Psoas muscle (tissue), 8 donors: ENCODE results near the gene PRR16. TPM values are rescaled to one million over a fixed set of nuclear protein-coding genes. Genes with fewer than 3 reads are reported as not detected.

Experiments
- ATAC-seq, 4 donors: fragments of 200-7000 bp; cut with Tn5 transposase; one replicate each; pipeline ENCODE4 v1.9.1; 2020; ENCODE audit warnings: moderate library complexity in 3 of 4, mild to moderate bottlenecking in 2 of 4
- DNase-seq, 2 donors: peaks; one replicate each; pipeline ENCODE4 v3.0.0-alpha.2; 2020
- H3K27ac ChIP-seq: fragments of 200-600 bp; one replicate; pipeline ENCODE4 v1.8.0; 2022
- H3K27me3 ChIP-seq, 3 donors: fragments of 200-600 bp in 1 of 3; one replicate each; pipeline versions ENCODE4 v1.6.1 to v1.8.0; 2013 to 2022; ENCODE audit warnings: low read length in 2 of 3, mild to moderate bottlenecking in 2 of 3, moderate library complexity in 1 of 3; ENCODE audit not compliant: insufficient read depth in 3 of 3
- H3K36me3 ChIP-seq, 2 donors: fragments of 200-600 bp in 1 of 2; one replicate each; pipeline versions ENCODE4 v1.6.1 to v1.8.0; 2013 to 2022; ENCODE audit warnings: low read depth in 1 of 2, mild to moderate bottlenecking in 1 of 2, moderate library complexity in 1 of 2; ENCODE audit not compliant: insufficient read depth in 1 of 2
- H3K4me1 ChIP-seq: fragments of 200-600 bp; one replicate; pipeline ENCODE4 v1.8.0; 2022
- H3K4me3 ChIP-seq: fragments of 200-600 bp; one replicate; pipeline ENCODE4 v1.8.0; 2022; ENCODE audit warnings: mild to moderate bottlenecking
- H3K9me3 ChIP-seq: fragments of 200-600 bp; one replicate; pipeline ENCODE4 v1.8.0; 2022
- WGBS, 3 donors: extraction: QIAGEN DNeasy Blood & Tissue Kit; methylation state at CpG; one replicate each; pipeline versions ENCODE4 v1.1.6 to v1.1.7; 2013; 5-methylcytosine and 5-hydroxymethylcytosine counted together
- intact Hi-C, 2 donors: fragments of 100-400 bp; cut with DNase I; formaldehyde crosslinking; loops; one replicate each; pipeline versions ENCODE4 v1.11.0 to v1.14.2; 2022
- polyA plus RNA-seq, 3 donors: library from polyadenylated mRNA; stranded (reverse); fragments of 200-250 nt; gene quantifications; one replicate each; pipeline ENCODE4 v1.2.3, GENCODE V29; 2013
- total RNA-seq, 4 donors: library from RNA; stranded (reverse); fragmentation: NEBNext Ultra II Directional in 2 of 4; extraction: Animal tissue kit (Norgen Biotek cat#: 25700) in 2 of 4; gene quantifications; one replicate each; pipeline versions ENCODE4 v1.2.1 to v1.2.4, GENCODE V29; 2021 to 2023
- TF ChIP-seq, protein P1 (sequence below): fragments of 200-600 bp; IDR thresholded peaks from one replicate; pipeline ENCODE4 v1.8.0; 2022; ENCODE audit warnings: antibody characterized with exemption
- donor health status: healthy with polysubstance abuse.
- donor health status: DM: no; HTN: no; CAD: no; lungs with moderate emphysema.
- donor health status: Bipolar disorder and iron deficiency.
- donor health status: healthy.
- donor health status: DM: yes; HTN: yes; CAD: no.
- donor health status: DM: no; HTN: no; CAD: no.
- donor health status: DM: no; HTN: no; CAD: no.
- donor health status: DM: yes; HTN: yes; CAD: no.

The PRR16 gene
- total and polyA plus RNA-seq, 7 donors: 1.3 to 12.1 (median 3.1) TPM

DNA sequence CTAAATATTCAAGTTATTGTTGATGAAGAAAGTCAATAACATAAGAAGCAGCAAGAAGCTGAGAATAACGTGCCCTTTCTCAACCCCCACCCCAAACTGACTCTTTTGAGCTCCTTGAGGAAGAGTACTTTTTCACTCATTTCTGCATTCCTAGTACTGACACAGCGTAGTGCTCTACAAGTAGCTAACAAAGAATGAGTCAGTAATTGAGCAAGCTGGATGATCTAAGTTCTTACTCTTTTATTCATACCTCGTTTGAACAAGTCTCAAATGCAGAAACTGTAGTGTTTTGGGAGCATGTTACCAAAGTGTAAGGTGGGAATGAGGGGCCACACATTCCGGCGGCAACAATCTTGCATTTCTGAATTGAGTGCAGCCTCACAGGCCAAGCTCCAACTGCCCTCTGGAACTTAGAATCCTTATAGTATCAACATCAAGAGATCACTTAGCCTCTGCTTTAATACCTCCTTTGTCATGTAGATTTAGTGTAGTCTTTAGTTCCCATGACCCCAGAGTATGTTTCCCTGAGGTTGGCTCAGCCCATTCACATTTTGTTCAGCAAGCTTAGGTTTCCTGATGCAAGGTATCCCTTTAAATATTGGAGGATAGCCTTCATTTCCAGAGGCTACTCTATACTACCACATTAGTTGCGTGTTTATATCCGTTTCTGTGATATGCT lies 152.0 kb downstream of the PRR16 start:
- Histone ChIP-seq H3K4me3 (no peak overlapping the region), H3K27me3 (no peaks in the 10 kb centered on the region), H3K4me1 (no peaks in the 10 kb centered on the region), H3K27ac (no peak overlapping the region), H3K36me3 (no peaks in the 10 kb centered on the region), H3K9me3 (no peaks in the 10 kb centered on the region)
- TF ChIP-seq, protein P1, sequence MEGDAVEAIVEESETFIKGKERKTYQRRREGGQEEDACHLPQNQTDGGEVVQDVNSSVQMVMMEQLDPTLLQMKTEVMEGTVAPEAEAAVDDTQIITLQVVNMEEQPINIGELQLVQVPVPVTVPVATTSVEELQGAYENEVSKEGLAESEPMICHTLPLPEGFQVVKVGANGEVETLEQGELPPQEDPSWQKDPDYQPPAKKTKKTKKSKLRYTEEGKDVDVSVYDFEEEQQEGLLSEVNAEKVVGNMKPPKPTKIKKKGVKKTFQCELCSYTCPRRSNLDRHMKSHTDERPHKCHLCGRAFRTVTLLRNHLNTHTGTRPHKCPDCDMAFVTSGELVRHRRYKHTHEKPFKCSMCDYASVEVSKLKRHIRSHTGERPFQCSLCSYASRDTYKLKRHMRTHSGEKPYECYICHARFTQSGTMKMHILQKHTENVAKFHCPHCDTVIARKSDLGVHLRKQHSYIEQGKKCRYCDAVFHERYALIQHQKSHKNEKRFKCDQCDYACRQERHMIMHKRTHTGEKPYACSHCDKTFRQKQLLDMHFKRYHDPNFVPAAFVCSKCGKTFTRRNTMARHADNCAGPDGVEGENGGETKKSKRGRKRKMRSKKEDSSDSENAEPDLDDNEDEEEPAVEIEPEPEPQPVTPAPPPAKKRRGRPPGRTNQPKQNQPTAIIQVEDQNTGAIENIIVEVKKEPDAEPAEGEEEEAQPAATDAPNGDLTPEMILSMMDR: no peak
- intact Hi-C loops: no loop called here
- DNase-seq (no peak), ATAC-seq (no peak)
- WGBS, 3 donors: 75 to 76% (median 76%) methylated on average over 7 of the region's 7 CpGs

DNA sequence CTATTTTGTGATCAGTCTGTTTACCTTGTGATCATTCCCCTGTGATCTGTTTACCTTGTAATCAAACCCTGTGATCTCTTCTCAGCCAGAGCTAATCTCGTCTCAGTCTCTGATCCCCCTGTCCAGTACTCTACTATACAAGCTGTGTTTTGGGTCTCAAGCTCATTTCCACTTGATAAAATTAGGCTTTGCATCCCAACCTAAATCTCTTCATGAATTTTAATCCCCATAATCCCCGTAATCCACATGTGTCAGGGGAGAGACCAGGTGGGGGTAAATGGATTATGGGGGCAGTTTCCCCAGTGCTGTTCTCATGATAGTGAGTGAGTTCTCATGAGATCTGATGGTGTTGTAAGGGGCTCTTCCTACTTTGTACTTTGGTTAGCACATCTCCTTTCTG lies 157.2 kb downstream of the PRR16 start:
- Histone ChIP-seq H3K36me3 (no peaks in the 10 kb centered on the region), H3K27ac (no peak overlapping the region), H3K9me3 (no peaks in the 10 kb centered on the region), H3K4me3 (no peak overlapping the region), H3K4me1 (no peaks in the 10 kb centered on the region), H3K27me3 (no peaks in the 10 kb centered on the region)
- intact Hi-C loops: no loop called here
- ATAC-seq (no peak), DNase-seq (no peak)
- TF ChIP-seq, protein P1: no peak
- 60 to 63% (median 62%) methylated on average over 2 of the region's 2 CpGs for WGBS, 3 donors

DNA sequence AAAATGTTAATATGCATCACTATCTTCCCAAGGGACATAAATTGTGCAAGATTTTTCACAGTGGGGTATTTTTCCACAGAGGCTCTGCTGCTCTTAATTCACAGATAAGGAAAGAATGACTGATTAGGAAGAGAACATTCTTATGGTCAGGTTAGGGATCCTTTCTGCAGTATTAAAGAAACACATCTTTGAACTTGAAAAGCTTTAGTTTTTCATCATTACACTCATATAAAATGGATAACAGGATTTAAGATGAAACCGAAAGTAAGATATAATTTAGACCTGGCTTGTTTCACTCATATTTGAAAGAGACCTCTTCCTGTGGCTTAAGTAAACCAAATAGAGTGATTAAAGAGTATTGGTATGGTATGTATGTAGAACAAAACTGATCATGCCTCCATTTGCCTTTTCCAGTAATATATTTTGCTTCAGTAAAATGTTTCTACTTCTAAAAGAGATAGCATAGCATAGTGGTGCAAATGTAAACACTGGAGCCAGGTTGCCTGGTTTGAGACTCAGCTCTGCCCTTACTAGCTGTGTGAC lies 160.0 kb downstream of the PRR16 start:
- WGBS, 3 donors: 76 to 83% (median 80%) methylated on average over 1 of the region's 1 CpG
- H3K4me1 ChIP-seq: no peaks in the 10 kb centered on the region
- DNase-seq (no peak), ATAC-seq (no peak)
- no peaks in the 10 kb centered on the region for H3K27me3 ChIP-seq
- no peak overlapping the region for H3K27ac ChIP-seq
- no peaks in the 10 kb centered on the region for H3K36me3 ChIP-seq
- no peak overlapping the region for H3K4me3 ChIP-seq
- H3K9me3 ChIP-seq: no peaks in the 10 kb centered on the region
- intact Hi-C loops: no loop called here
- TF ChIP-seq, protein P1: no peak

DNA sequence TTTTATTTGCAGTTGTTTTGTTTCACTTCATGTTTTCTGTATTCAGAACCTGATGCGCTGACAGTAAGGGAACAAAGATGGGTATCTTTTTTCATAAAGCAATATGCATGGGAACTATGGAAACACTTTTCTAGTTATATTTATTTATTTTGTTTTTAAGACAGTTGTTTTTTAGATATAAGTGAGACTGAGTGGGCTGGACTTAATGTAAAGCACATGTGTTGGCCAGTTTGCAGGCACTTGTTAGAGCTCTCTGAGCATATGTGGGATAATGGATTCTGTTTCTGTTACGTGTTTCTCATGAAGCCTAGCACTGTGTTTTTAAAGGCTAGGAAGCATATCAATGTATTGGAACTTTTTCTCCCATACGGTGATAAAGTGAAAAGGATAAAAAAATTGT lies 164.1 kb downstream of the PRR16 start:
- intact Hi-C loops: no loop called here
- ATAC-seq (no peak), DNase-seq (no peak)
- H3K4me3 ChIP-seq: no peak overlapping the region
- no peaks in the 10 kb centered on the region for H3K4me1 ChIP-seq
- H3K9me3 ChIP-seq: no peaks in the 10 kb centered on the region
- TF ChIP-seq, protein P1: no peak
- no peak overlapping the region for H3K27ac ChIP-seq
- no peaks in the 10 kb centered on the region for H3K36me3 ChIP-seq
- no peaks in the 10 kb centered on the region for H3K27me3 ChIP-seq
- WGBS, 3 donors: 69 to 85% (median 82%) methylated on average over 3 of the region's 3 CpGs

DNA sequence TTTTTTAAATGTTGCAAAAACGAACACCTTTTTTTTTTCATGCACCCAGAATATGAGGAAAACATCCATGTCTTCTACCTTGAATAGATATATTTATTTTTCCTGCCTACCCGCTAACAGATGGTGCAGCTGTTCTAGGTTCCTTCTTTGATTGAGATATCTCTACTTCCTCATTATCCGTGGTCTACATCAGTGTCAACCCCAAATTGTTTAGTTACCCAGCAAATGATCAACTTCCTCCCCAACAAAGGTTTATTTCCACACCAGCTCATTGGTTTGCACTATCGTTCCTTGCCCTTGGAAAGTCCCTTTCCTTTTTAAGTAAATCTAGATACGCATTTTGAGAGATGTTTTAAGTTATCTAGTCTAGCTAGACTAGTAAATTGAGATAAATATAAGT lies 166.4 kb downstream of the PRR16 start:
- Histone ChIP-seq H3K9me3 (no peaks in the 10 kb centered on the region), H3K27ac (no peak overlapping the region), H3K4me3 (no peak overlapping the region), H3K27me3 (no peaks in the 10 kb centered on the region), H3K36me3 (no peaks in the 10 kb centered on the region), H3K4me1 (no peaks in the 10 kb centered on the region)
- 79 to 84% (median 81%) methylated on average over 5 of the region's 5 CpGs for whole genome bisulfite sequencing, 3 donors
- ATAC-seq (no peak), DNase-seq (no peak)
- intact Hi-C loops: no loop called here
- TF ChIP-seq, protein P1: no peak
